H1 (cell line): Measurements from ENCODE around the gene HES3. TPM values are rescaled to one million over a fixed set of nuclear protein-coding genes. Genes with fewer than 3 reads are reported as not detected.

ENCODE experiments used
- CTCF ChIA-PET: fragments of 300-600 bp; sonication (Branson Sonifier 250); formaldehyde crosslinking; loops from one replicate; lab custom pipeline; 2021; ENCODE audit not compliant: partially characterized antibody; lab: Charles Lee
- POLR2A ChIA-PET: fragments of 300-600 bp; sonication (Branson Sonifier 250); formaldehyde crosslinking; loops from one replicate; lab custom pipeline; 2021; ENCODE audit warnings: inconsistent platforms; ENCODE audit not compliant: partially characterized antibody; lab: Charles Lee
- DNase-seq, 2 experiments: peaks; one replicate each; pipeline versions ENCODE4 v3.0.0 to v3.0.0-alpha.2; 2010 to 2022; ENCODE audit warnings: low spot score in 2 of 2, low read depth in 1 of 2, mixed read lengths in 1 of 2
- FAIRE-seq: peaks from 2 replicates; lab custom pipeline; 2011; peaks lifted over from hg19 to GRCh38; lab: Jason Lieb, UNC
- H2AFZ ChIP-seq: 2 replicates; pipeline ENCODE4 v1.8.1; 2012; ENCODE audit warnings: low read length, inconsistent platforms
- H2AK5ac ChIP-seq: 2 replicates; pipeline ENCODE4 v1.6.1; 2013; ENCODE audit warnings: low read depth, low read length
- H2BK120ac ChIP-seq: replicated peaks from 2 replicates; pipeline ENCODE3; 2013; ENCODE audit warnings: low read depth, low read length, inconsistent platforms
- H2BK12ac ChIP-seq: 2 replicates; pipeline ENCODE4 v1.6.1; 2013; ENCODE audit warnings: low read depth, low read length
- H2BK15ac ChIP-seq: 2 replicates; pipeline ENCODE4 v1.6.1; 2013; ENCODE audit warnings: low read length
- H2BK20ac ChIP-seq: 2 replicates; pipeline ENCODE4 v1.6.1; 2013; ENCODE audit warnings: low read length
- H2BK5ac ChIP-seq: 2 replicates; pipeline ENCODE4 v1.6.1; 2013; ENCODE audit warnings: low read depth, low read length
- H3K14ac ChIP-seq: 2 replicates; pipeline ENCODE4 v1.6.1; 2013; ENCODE audit warnings: inconsistent platforms; ENCODE audit not compliant: insufficient read length
- H3K18ac ChIP-seq: 2 replicates; pipeline ENCODE4 v1.6.1; 2013; ENCODE audit warnings: low read length; ENCODE audit errors: extremely low read depth
- H3K23ac ChIP-seq: 2 replicates; pipeline ENCODE4 v1.6.1; 2013; ENCODE audit warnings: inconsistent platforms; ENCODE audit not compliant: insufficient read length
- H3K23me2 ChIP-seq: 2 replicates; pipeline ENCODE4 v1.6.1; 2013; ENCODE audit warnings: low read depth, low read length
- H3K27ac ChIP-seq: 2 replicates; pipeline ENCODE4 v1.6.1; 2011; ENCODE audit warnings: low read depth, low read length, inconsistent platforms
- H3K27me3 ChIP-seq, 4 experiments: replicated peaks in 1 of 4; 1 replicate in 1 of 4; 2 replicates in 3 of 4; pipeline versions ENCODE4 v1.6.1 to v1.8.1; 2011 to 2013; ENCODE audit warnings: low read length in 3 of 4, mild to moderate bottlenecking in 3 of 4, inconsistent platforms in 2 of 4, mixed read lengths in 2 of 4, moderate library complexity in 1 of 4; ENCODE audit not compliant: control insufficient read depth in 3 of 4, insufficient read depth in 3 of 4; ENCODE audit errors: extremely low read depth in 1 of 4
- H3K36me3 ChIP-seq, 4 experiments: 2 replicates each; pipeline versions ENCODE4 v1.6.1 to v1.8.1; 2011 to 2013; ENCODE audit warnings: mild to moderate bottlenecking in 4 of 4, low read length in 3 of 4, moderate library complexity in 2 of 4, control low read depth in 1 of 4, inconsistent platforms in 1 of 4; ENCODE audit not compliant: insufficient read depth in 4 of 4, control insufficient read depth in 2 of 4
- H3K4ac ChIP-seq: replicated peaks from 2 replicates; pipeline ENCODE3; 2013; ENCODE audit warnings: low read length, low read depth, mixed read lengths, inconsistent platforms; ENCODE audit not compliant: insufficient read length
- H3K4me1 ChIP-seq, 4 experiments: replicated peaks in 1 of 4; 1 replicate in 1 of 4; 2 replicates in 3 of 4; pipeline versions ENCODE4 v1.6.1 to v1.8.1; 2011 to 2013; ENCODE audit warnings: low read length in 3 of 4, inconsistent platforms in 2 of 4, mixed read lengths in 1 of 4; ENCODE audit not compliant: insufficient read depth in 4 of 4, control insufficient read depth in 3 of 4
- H3K4me2 ChIP-seq, 2 experiments: 2 replicates each; pipeline versions ENCODE4 v1.6.1 to v1.8.1; 2011 to 2013; ENCODE audit warnings: low read depth in 2 of 2, low read length in 2 of 2, control low read depth in 1 of 2, inconsistent platforms in 1 of 2, mild to moderate bottlenecking in 1 of 2; ENCODE audit not compliant: insufficient read depth in 1 of 2
- H3K4me3 ChIP-seq, 4 experiments: fragments of 200-600, 300-600 bp in 1 of 4; sonication (generic), shearing (Covaris generic), sonication (Bioruptor Twin) in 1 of 4; 2 replicates each; pipeline versions ENCODE4 v1.5.1 to v1.8.1; 2011 to 2016; ENCODE audit warnings: low read length in 4 of 4, low read depth in 3 of 4, control low read depth in 2 of 4, inconsistent platforms in 2 of 4, mild to moderate bottlenecking in 2 of 4, mixed read lengths in 1 of 4, moderate library complexity in 1 of 4; ENCODE audit not compliant: insufficient read depth in 2 of 4; ENCODE audit errors: extremely low read depth in 1 of 4
- H3K56ac ChIP-seq: replicated peaks from 2 replicates; pipeline ENCODE3; 2013; ENCODE audit warnings: low read depth, mild to moderate bottlenecking, mixed read lengths, low read length, inconsistent platforms; ENCODE audit not compliant: insufficient read length
- H3K79me1 ChIP-seq: 2 replicates; pipeline ENCODE4 v1.6.1; 2013; ENCODE audit warnings: low read depth, low read length, control low read depth
- H3K79me2 ChIP-seq, 2 experiments: 2 replicates each; pipeline versions ENCODE4 v1.6.1 to v1.8.1; 2012 to 2013; ENCODE audit warnings: low read length in 2 of 2, mild to moderate bottlenecking in 2 of 2, inconsistent platforms in 1 of 2; ENCODE audit not compliant: insufficient read depth in 2 of 2, control insufficient read depth in 1 of 2
- H3K9ac ChIP-seq, 4 experiments: replicated peaks in 1 of 4; 1 replicate in 1 of 4; 2 replicates in 3 of 4; pipeline versions ENCODE4 v1.6.1 to v1.8.1; 2011 to 2013; ENCODE audit warnings: low read depth in 3 of 4, low read length in 3 of 4, control low read depth in 2 of 4, mild to moderate bottlenecking in 2 of 4, moderate library complexity in 2 of 4, inconsistent platforms in 1 of 4; ENCODE audit errors: extremely low read depth in 1 of 4
- H3K9me3 ChIP-seq, 2 experiments: 2 replicates each; pipeline versions ENCODE4 v1.6.1 to v1.8.1; 2012 to 2013; ENCODE audit warnings: mild to moderate bottlenecking in 2 of 2, moderate library complexity in 2 of 2, control low read depth in 1 of 2, inconsistent platforms in 1 of 2, low read depth in 1 of 2, low read length in 1 of 2, mixed read lengths in 1 of 2; ENCODE audit not compliant: insufficient read depth in 2 of 2
- H4K20me1 ChIP-seq, 2 experiments: replicated peaks in 1 of 2; 2 replicates each; pipeline versions ENCODE3 to v1.8.1; 2011 to 2013; ENCODE audit warnings: inconsistent platforms in 2 of 2, low read length in 2 of 2, mild to moderate bottlenecking in 1 of 2; ENCODE audit not compliant: insufficient read depth in 2 of 2, control insufficient read depth in 1 of 2
- H4K5ac ChIP-seq: 2 replicates; pipeline ENCODE4 v1.6.1; 2013; ENCODE audit warnings: low read length, low read depth, mixed read lengths, inconsistent platforms; ENCODE audit not compliant: insufficient read length
- H4K8ac ChIP-seq: 2 replicates; pipeline ENCODE4 v1.8.0; 2013; ENCODE audit warnings: mild to moderate bottlenecking, moderate library complexity, low read length, inconsistent platforms; ENCODE audit not compliant: insufficient read depth; ENCODE audit errors: extremely low read depth
- H4K91ac ChIP-seq: replicated peaks from 2 replicates; pipeline ENCODE3; 2013; ENCODE audit warnings: low read length, mixed read lengths, inconsistent platforms; ENCODE audit not compliant: insufficient read length
- FOSL1 ChIP-seq: IDR thresholded peaks from 2 replicates; pipeline ENCODE4 v1.6.1; 2011; ENCODE audit warnings: mild to moderate bottlenecking, low read depth, low read length, moderate library complexity; ENCODE audit not compliant: insufficient read depth
- KDM1A ChIP-seq: fragments of 200-600, 300-600 bp; sonication (generic); IDR thresholded peaks from 2 replicates; pipeline ENCODE4 v1.7.1; 2016; ENCODE audit warnings: mild to moderate bottlenecking, low read length, borderline replicate concordance
- KDM5A ChIP-seq: fragments of 200-600 bp; IDR thresholded peaks from 2 replicates; pipeline ENCODE4 v1.7.1; 2012; ENCODE audit warnings: mild to moderate bottlenecking, low read length, inconsistent platforms, mixed read lengths
- PHF8 ChIP-seq: fragments of 200-600 bp; sonication (generic); conservative IDR thresholded peaks from 2 replicates; pipeline ENCODE4 v1.7.1; 2012; ENCODE audit warnings: low read depth, mild to moderate bottlenecking, inconsistent platforms, low read length, moderate library complexity
- RAD21 ChIP-seq, 2 experiments: IDR thresholded peaks in 1 of 2; conservative IDR thresholded peaks in 1 of 2; 2 replicates each; pipeline ENCODE4 v1.6.1; 2011; ENCODE audit warnings: low read depth in 2 of 2, low read length in 2 of 2, improper control_type of control experiment in 1 of 2, inconsistent platforms in 1 of 2, mild to moderate bottlenecking in 1 of 2, moderate library complexity in 1 of 2
- TEAD4 ChIP-seq: IDR thresholded peaks from 2 replicates; pipeline ENCODE4 v1.6.1; 2012; ENCODE audit warnings: low read depth, low read length, inconsistent platforms, mixed read lengths
- YY1 ChIP-seq: IDR thresholded peaks from 2 replicates; pipeline ENCODE4 v1.6.1; 2011; ENCODE audit warnings: low read depth, mild to moderate bottlenecking, low read length
- ZNF274 ChIP-seq: IDR thresholded peaks from 2 replicates; pipeline ENCODE4 v1.7.0; 2012; ENCODE audit warnings: low read length, borderline replicate concordance; ENCODE audit errors: extremely low read depth
- WGBS, 2 experiments: shearing (Covaris generic) in 1 of 2; methylation state at CpG; one replicate each; pipeline versions ENCODE4 v1.1.6 to v1.1.7; 2013 to 2015; ENCODE audit warnings: low lambda C conversion rate in 2 of 2, mixed read lengths in 2 of 2, inconsistent platforms in 1 of 2, low coverage in 1 of 2, missing lambda C conversion rate in 1 of 2; ENCODE audit not compliant: insufficient replicate concordance in 2 of 2, insufficient coverage in 1 of 2, insufficient read length in 1 of 2; ENCODE audit errors: extremely low coverage in 1 of 2, missing lambda C conversion rate in 1 of 2; 5-methylcytosine and 5-hydroxymethylcytosine counted together
- polyA plus RNA-seq, 7 experiments: library from polyadenylated mRNA; depleted of rRNA in 3 of 7; stranded (reverse) in 5 of 7; unstranded in 2 of 7; fragments of >200 nt in 5 of 7; fragments of 200-250 nt in 2 of 7; gene quantifications; 1 replicate in 5 of 7; 2 replicates in 1 of 7; 4 replicates in 1 of 7; pipeline versions ENCODE4 v1.2.1 to v1.2.3, GENCODE V29; 2011 to 2013; ENCODE audit warnings: missing spikeins in 2 of 7, mixed read lengths in 2 of 7
- total RNA-seq: library from RNA; stranded (reverse); fragmentation: NEBNext Ultra II Directional; extraction: Animal tissue kit (Norgen Biotek cat#: 25700); gene quantifications from 2 replicates; pipeline ENCODE4 v1.2.1, GENCODE V29; 2021
- TF ChIP-seq, protein P1 (sequence below): IDR thresholded peaks from 2 replicates; pipeline ENCODE4 v1.6.1; 2011; ENCODE audit warnings: low read length, improper control_type of control experiment

The HES3 gene
- total and polyA plus RNA-seq, 2 of the 8 experiments (the other 6 are each of a cell fraction or from before 2014, with no cell fraction given): 38.8 to 54.3 TPM

DNA sequence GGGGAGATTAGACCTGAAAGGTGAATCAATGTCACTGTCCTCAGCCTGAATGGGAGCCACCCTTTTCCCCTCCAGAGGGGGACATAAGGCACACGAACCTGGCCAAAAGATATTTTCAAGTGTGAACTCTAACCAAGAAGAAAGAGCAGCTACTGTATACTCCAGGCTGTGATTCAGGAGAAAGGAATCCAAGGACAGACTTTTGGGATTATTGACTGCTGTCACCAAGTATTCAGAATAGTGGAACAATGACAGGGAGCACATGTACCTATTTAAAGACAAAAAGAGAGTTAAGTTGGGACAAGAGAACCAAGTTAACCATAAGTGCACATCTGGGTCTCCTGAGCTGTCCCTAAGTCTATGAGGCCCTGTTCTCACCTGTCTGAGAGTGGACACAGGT, 10.6 kb upstream of the HES3 start:
- H3K27ac ChIP-seq: no peak overlapping the region
- ChIA-PET POLR2A (interaction anchor here (1.0 to 2.8 kb wide), 5 partner anchors 10 to 27 kb away, joined by 3 to 12 read pairs (median 4); partner anchors contain the start of gene RNF207), CTCF (interaction anchor here (0.8 to 1.2 kb wide), 3 partner anchors 9 to 28 kb away, joined by 3 to 4 read pairs (median 4); no protein-coding TSS in a partner anchor)
- no peak overlapping the region for H2BK120ac ChIP-seq
- H3K4me1 ChIP-seq: peaks cover 0 to 14% (median 10%) of the 10 kb centered on the region in 4 experiments; a peak in 5 of 7 replicates
- H2BK5ac ChIP-seq: no peak overlapping the region
- peaks cover 10% of the 10 kb centered on the region for H3K79me1 ChIP-seq
- no peaks in the 10 kb centered on the region for H3K9me3 ChIP-seq
- peaks cover 6 to 40% of the 10 kb centered on the region in 2 experiments for H3K79me2 ChIP-seq
- no peak overlapping the region for H4K5ac ChIP-seq
- no peak overlapping the region for H2AK5ac ChIP-seq
- no peak overlapping the region for H3K14ac ChIP-seq
- H3K9ac ChIP-seq: no peak overlapping the region
- H2BK20ac ChIP-seq: no peak overlapping the region
- H3K27me3 ChIP-seq: no peaks in the 10 kb centered on the region
- no peak overlapping the region for H3K18ac ChIP-seq
- no peak overlapping the region for H2BK12ac ChIP-seq
- H3K23ac ChIP-seq: no peak overlapping the region
- no peak for TF ChIP-seq YY1
- no peak for TF ChIP-seq TEAD4
- no peak for TF ChIP-seq KDM5A
- TF ChIP-seq KDM1A: no peak
- TF ChIP-seq, protein P1, sequence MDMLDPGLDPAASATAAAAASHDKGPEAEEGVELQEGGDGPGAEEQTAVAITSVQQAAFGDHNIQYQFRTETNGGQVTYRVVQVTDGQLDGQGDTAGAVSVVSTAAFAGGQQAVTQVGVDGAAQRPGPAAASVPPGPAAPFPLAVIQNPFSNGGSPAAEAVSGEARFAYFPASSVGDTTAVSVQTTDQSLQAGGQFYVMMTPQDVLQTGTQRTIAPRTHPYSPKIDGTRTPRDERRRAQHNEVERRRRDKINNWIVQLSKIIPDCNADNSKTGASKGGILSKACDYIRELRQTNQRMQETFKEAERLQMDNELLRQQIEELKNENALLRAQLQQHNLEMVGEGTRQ: no peak
- TF ChIP-seq RAD21 (IDR thresholded peaks at IDR 0.05 in 1 of 2, conservative IDR thresholded peaks at IDR 0.05 in 1 of 2; ENCODE audit: low read depth in 2 of 2, low read length in 2 of 2): no peak
- TF ChIP-seq FOSL1: no peak
- TF ChIP-seq PHF8: no peak
- no peak for TF ChIP-seq ZNF274
- no peak overlapping the region for H3K4ac ChIP-seq
- FAIRE-seq (no peak), DNase-seq (no peak)
- peaks cover 12 to 13% of the 10 kb centered on the region in 2 experiments for H4K20me1 ChIP-seq
- no peak overlapping the region for H2BK15ac ChIP-seq
- no peak overlapping the region for H3K4me3 ChIP-seq
- H3K4me2 ChIP-seq: no peak overlapping the region
- 80% methylated on average over 1 of the region's 1 CpG; no CpG with 5 or more reads in 1 of the 2 experiments for WGBS, 2 experiments
- H3K23me2 ChIP-seq: no peaks in the 10 kb centered on the region
- H3K36me3 ChIP-seq: peaks cover 13 to 49% (median 32%) of the 10 kb centered on the region in 4 experiments; a peak in 6 of 8 replicates
- no peak overlapping the region for H3K56ac ChIP-seq
- no peak overlapping the region for H4K8ac ChIP-seq
- no peak overlapping the region for H4K91ac ChIP-seq
- H2AFZ ChIP-seq: no peak overlapping the region
